HepG2 (cell line): ENCODE measurements around the gene VGF. TPM values are rescaled to one million over a fixed set of nuclear protein-coding genes. Genes with fewer than 3 reads are reported as not detected.
A peak's percentile ranks its signal among the peaks of the same experiment; 100 is the strongest.

ENCODE experiments used
- ATF7 ChIP-seq, 2 experiments: fragments of 450-650 bp in 1 of 2; sonication (generic) in 1 of 2; formaldehyde crosslinking in 1 of 2; IDR thresholded peaks; 2 replicates each; pipeline versions ENCODE4 v1.4.0 to v1.6.1; 2016 to 2020; ENCODE audit warnings: antibody characterized with exemption in 1 of 2, mild to moderate bottlenecking in 1 of 2, missing genetic modification reagents in 1 of 2
- BHLHE40 ChIP-seq: IDR thresholded peaks from 2 replicates; pipeline ENCODE4 v1.6.1; 2011; ENCODE audit warnings: low read length, improper control_type of control experiment
- ELF1 ChIP-seq: sonication (generic); formaldehyde crosslinking; IDR thresholded peaks from 2 replicates; pipeline ENCODE4 v1.4.0; 2020; ENCODE audit warnings: missing genetic modification reagents
- FOXK1 ChIP-seq: sonication (generic); formaldehyde crosslinking; IDR thresholded peaks from 2 replicates; pipeline ENCODE4 v1.4.0; 2020; ENCODE audit warnings: low read depth, missing genetic modification reagents, borderline replicate concordance
- GZF1 ChIP-seq: sonication (generic); formaldehyde crosslinking; IDR thresholded peaks from 2 replicates; pipeline ENCODE4 v1.5.1; 2020; ENCODE audit warnings: mild to moderate bottlenecking, missing genetic modification reagents
- HNRNPL ChIP-seq: fragments of 200-400 bp; formaldehyde crosslinking; IDR thresholded peaks from 2 replicates; pipeline ENCODE4 v1.6.1; 2017; ENCODE audit warnings: mild to moderate bottlenecking, low read depth, low read length
- JUNB ChIP-seq: sonication (generic); formaldehyde crosslinking; IDR thresholded peaks from 2 replicates; pipeline ENCODE4 v1.8.0; 2022; ENCODE audit warnings: missing genetic modification reagents, mild to moderate bottlenecking, borderline replicate concordance
- SALL1 ChIP-seq: sonication (generic); formaldehyde crosslinking; IDR thresholded peaks from 2 replicates; pipeline ENCODE4 v1.8.0; 2022; ENCODE audit warnings: mild to moderate bottlenecking, missing genetic modification reagents
- SP4 ChIP-seq: sonication (generic); formaldehyde crosslinking; IDR thresholded peaks from 2 replicates; pipeline ENCODE4 v1.8.1; 2023; ENCODE audit warnings: mild to moderate bottlenecking, missing genetic modification reagents
- TMF1 ChIP-seq: sonication (generic); formaldehyde crosslinking; IDR thresholded peaks from 2 replicates; pipeline ENCODE4 v1.8.1; 2022; ENCODE audit warnings: low read depth, missing genetic modification reagents
- YEATS2 ChIP-seq: sonication (generic); formaldehyde crosslinking; IDR thresholded peaks from 2 replicates; pipeline ENCODE4 v1.4.0; 2020; ENCODE audit warnings: missing genetic modification reagents, borderline replicate concordance
- ZBTB7B ChIP-seq: sonication (generic); formaldehyde crosslinking; IDR thresholded peaks from 2 replicates; pipeline ENCODE4 v1.4.0; 2020; ENCODE audit warnings: missing genetic modification reagents
- ZNF256 ChIP-seq: sonication (generic); formaldehyde crosslinking; conservative IDR thresholded peaks from 2 replicates; pipeline ENCODE4 v1.4.0; 2020; ENCODE audit warnings: missing genetic modification reagents
- ZNF326 ChIP-seq: sonication (generic); formaldehyde crosslinking; IDR thresholded peaks from 2 replicates; pipeline ENCODE4 v1.4.0; 2020; ENCODE audit warnings: missing genetic modification reagents, borderline replicate concordance
- ZNF383 ChIP-seq: sonication (generic); formaldehyde crosslinking; IDR thresholded peaks from 2 replicates; pipeline ENCODE4 v1.4.0; 2020; ENCODE audit warnings: missing genetic modification reagents, mild to moderate bottlenecking, borderline replicate concordance
- ZNF501 ChIP-seq: sonication (generic); formaldehyde crosslinking; IDR thresholded peaks from 2 replicates; pipeline ENCODE4 v1.5.1; 2020; ENCODE audit warnings: mild to moderate bottlenecking, moderate library complexity, missing genetic modification reagents
- ZNF570 ChIP-seq: sonication (generic); formaldehyde crosslinking; IDR thresholded peaks from 2 replicates; pipeline ENCODE4 v1.4.0; 2020; ENCODE audit warnings: mild to moderate bottlenecking, missing genetic modification reagents, borderline replicate concordance
- ZNF678 ChIP-seq: sonication (generic); formaldehyde crosslinking; IDR thresholded peaks from 2 replicates; pipeline ENCODE4 v1.4.0; 2020; ENCODE audit warnings: mild to moderate bottlenecking, missing genetic modification reagents
- ZSCAN12 ChIP-seq: sonication (generic); formaldehyde crosslinking; IDR thresholded peaks from 2 replicates; pipeline ENCODE4 v1.9.0; 2021; ENCODE audit warnings: mild to moderate bottlenecking, missing genetic modification reagents
- ZSCAN31 ChIP-seq: sonication (generic); formaldehyde crosslinking; IDR thresholded peaks from 2 replicates; pipeline ENCODE4 v1.5.0; 2020; ENCODE audit warnings: low read depth, mild to moderate bottlenecking, missing genetic modification reagents
- polyA plus RNA-seq, 8 experiments: library from polyadenylated mRNA; depleted of rRNA in 3 of 8; stranded (reverse) in 7 of 8; unstranded in 1 of 8; fragments of >200 nt; fragmentation: Illumina TruSeq in 4 of 8; extraction: Trizol in 4 of 8; gene quantifications; 2 replicates each; pipeline versions ENCODE4 v1.2.1 to v1.2.3, GENCODE V29; 2011 to 2016; ENCODE audit warnings: low read depth in 4 of 8, missing spikeins in 1 of 8, mixed read lengths in 1 of 8; ENCODE audit not compliant: insufficient read depth in 1 of 8
- total RNA-seq, 5 experiments: library from RNA; depleted of rRNA; stranded (reverse); fragments of >200 nt; fragmentation: Illumina TruSeq; extraction: Trizol; gene quantifications; 2 replicates each; pipeline ENCODE4 v1.2.3, GENCODE V29; 2016; ENCODE audit warnings: low read depth in 1 of 5
- TF ChIP-seq, protein P1 (sequence below): IDR thresholded peaks from 2 replicates; pipeline ENCODE4 v1.6.1; 2018; ENCODE audit warnings: missing genetic modification reagents
- TF ChIP-seq, protein P2 (sequence below), 2 experiments: sonication (generic) in 1 of 2; formaldehyde crosslinking in 1 of 2; IDR thresholded peaks; 2 replicates each; pipeline versions ENCODE4 v1.4.0 to v1.6.1; 2016 to 2020; ENCODE audit warnings: borderline replicate concordance in 1 of 2, low read depth in 1 of 2, mild to moderate bottlenecking in 1 of 2, missing genetic modification reagents in 1 of 2
- TF ChIP-seq, protein P3 (sequence below): sonication (generic); formaldehyde crosslinking; IDR thresholded peaks from 2 replicates; pipeline ENCODE4 v1.4.0; 2020; ENCODE audit warnings: missing genetic modification reagents

The VGF gene
- total and polyA plus RNA-seq, 2 of the 13 experiments (the other 11 are each of a cell fraction or from before 2014, with no cell fraction given), result 0.12 to 0.46 TPM

DNA sequence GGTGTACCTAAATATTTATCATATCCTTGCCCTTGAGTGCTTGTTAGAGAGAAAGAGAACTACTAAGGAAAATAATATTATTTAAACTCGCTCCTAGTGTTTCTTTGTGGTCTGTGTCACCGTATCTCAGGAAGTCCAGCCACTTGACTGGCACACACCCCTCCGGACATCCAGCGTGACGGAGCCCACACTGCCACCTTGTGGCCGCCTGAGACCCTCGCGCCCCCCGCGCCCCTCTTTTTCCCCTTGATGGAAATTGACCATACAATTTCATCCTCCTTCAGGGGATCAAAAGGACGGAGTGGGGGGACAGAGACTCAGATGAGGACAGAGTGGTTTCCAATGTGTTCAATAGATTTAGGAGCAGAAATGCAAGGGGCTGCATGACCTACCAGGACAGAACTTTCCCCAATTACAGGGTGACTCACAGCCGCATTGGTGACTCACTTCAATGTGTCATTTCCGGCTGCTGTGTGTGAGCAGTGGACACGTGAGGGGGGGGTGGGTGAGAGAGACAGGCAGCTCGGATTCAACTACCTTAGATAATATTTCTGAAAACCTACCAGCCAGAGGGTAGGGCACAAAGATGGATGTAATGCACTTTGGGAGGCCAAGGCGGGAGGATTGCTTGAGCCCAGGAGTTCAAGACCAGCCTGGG is 27.0 kb downstream of the VGF start (continued):
- TF ChIP-seq SALL1 (CRISPR knock-in tag) (peak; percentile 93), ZNF570 (no peak), GZF1 (no peak), BHLHE40 (peak; percentile 97), FOXK1 (CRISPR knock-in tag) (0 out of 2 replicates have a peak, but pooled peaks have one; percentile 15), ZNF326 (CRISPR knock-in tag) (no peak), HNRNPL (no peak), ZSCAN31 (no peak), TMF1 (CRISPR knock-in tag) (no peak), ZSCAN12 (no peak; the same call in 1 of the 2 replicates), ZNF501 (CRISPR knock-in tag) (no peak), ZBTB7B (peak; percentile 84), ZNF256 (CRISPR knock-in tag) (no peak), YEATS2 (CRISPR knock-in tag) (no peak; the same call in 1 of the 2 replicates), ZNF678 (CRISPR knock-in tag) (0 out of 2 replicates have a peak, but pooled peaks have one; percentile 44), ELF1 (no peak; the same call in 1 of the 2 replicates), ZNF383 (CRISPR knock-in tag) (no peak), JUNB (peak; percentile 62; the same call in 1 of the 2 replicates), ATF7 (IDR thresholded peaks at IDR 0.05) (peak; percentile 24; the same call in 1 of the 2 replicates), ATF7 (CRISPR knock-in tag; IDR thresholded peaks at IDR 0.05) (no peak), SP4 (CRISPR knock-in tag) (no peak)
- TF ChIP-seq, protein P1, sequence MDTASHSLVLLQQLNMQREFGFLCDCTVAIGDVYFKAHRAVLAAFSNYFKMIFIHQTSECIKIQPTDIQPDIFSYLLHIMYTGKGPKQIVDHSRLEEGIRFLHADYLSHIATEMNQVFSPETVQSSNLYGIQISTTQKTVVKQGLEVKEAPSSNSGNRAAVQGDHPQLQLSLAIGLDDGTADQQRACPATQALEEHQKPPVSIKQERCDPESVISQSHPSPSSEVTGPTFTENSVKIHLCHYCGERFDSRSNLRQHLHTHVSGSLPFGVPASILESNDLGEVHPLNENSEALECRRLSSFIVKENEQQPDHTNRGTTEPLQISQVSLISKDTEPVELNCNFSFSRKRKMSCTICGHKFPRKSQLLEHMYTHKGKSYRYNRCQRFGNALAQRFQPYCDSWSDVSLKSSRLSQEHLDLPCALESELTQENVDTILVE (CRISPR knock-in tag), result no peak
- TF ChIP-seq, protein P2, sequence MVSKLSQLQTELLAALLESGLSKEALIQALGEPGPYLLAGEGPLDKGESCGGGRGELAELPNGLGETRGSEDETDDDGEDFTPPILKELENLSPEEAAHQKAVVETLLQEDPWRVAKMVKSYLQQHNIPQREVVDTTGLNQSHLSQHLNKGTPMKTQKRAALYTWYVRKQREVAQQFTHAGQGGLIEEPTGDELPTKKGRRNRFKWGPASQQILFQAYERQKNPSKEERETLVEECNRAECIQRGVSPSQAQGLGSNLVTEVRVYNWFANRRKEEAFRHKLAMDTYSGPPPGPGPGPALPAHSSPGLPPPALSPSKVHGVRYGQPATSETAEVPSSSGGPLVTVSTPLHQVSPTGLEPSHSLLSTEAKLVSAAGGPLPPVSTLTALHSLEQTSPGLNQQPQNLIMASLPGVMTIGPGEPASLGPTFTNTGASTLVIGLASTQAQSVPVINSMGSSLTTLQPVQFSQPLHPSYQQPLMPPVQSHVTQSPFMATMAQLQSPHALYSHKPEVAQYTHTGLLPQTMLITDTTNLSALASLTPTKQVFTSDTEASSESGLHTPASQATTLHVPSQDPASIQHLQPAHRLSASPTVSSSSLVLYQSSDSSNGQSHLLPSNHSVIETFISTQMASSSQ (IDR thresholded peaks at IDR 0.05; ENCODE audit: low read depth), result no peak
- TF ChIP-seq, protein P2 (CRISPR knock-in tag; IDR thresholded peaks at IDR 0.05; ENCODE audit: borderline replicate concordance), result no peak
- TF ChIP-seq, protein P3, sequence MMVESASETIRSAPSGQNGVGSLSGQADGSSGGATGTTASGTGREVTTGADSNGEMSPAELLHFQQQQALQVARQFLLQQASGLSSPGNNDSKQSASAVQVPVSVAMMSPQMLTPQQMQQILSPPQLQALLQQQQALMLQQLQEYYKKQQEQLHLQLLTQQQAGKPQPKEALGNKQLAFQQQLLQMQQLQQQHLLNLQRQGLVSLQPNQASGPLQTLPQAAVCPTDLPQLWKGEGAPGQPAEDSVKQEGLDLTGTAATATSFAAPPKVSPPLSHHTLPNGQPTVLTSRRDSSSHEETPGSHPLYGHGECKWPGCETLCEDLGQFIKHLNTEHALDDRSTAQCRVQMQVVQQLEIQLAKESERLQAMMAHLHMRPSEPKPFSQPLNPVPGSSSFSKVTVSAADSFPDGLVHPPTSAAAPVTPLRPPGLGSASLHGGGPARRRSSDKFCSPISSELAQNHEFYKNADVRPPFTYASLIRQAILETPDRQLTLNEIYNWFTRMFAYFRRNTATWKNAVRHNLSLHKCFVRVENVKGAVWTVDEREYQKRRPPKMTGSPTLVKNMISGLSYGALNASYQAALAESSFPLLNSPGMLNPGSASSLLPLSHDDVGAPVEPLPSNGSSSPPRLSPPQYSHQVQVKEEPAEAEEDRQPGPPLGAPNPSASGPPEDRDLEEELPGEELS (CRISPR knock-in tag), result no peak
